GM18511 (cell line): Measurements from ENCODE around the gene TJP2.

Experiments used
- ATAC-seq: cut with Tn5 transposase; IDR thresholded peaks from one replicate; pipeline ENCODE4 v1.9.1; 2021; ENCODE audit warnings: mild to moderate bottlenecking, moderate library complexity; ENCODE audit not compliant: unreplicated experiment

TJP2 gene

DNA sequence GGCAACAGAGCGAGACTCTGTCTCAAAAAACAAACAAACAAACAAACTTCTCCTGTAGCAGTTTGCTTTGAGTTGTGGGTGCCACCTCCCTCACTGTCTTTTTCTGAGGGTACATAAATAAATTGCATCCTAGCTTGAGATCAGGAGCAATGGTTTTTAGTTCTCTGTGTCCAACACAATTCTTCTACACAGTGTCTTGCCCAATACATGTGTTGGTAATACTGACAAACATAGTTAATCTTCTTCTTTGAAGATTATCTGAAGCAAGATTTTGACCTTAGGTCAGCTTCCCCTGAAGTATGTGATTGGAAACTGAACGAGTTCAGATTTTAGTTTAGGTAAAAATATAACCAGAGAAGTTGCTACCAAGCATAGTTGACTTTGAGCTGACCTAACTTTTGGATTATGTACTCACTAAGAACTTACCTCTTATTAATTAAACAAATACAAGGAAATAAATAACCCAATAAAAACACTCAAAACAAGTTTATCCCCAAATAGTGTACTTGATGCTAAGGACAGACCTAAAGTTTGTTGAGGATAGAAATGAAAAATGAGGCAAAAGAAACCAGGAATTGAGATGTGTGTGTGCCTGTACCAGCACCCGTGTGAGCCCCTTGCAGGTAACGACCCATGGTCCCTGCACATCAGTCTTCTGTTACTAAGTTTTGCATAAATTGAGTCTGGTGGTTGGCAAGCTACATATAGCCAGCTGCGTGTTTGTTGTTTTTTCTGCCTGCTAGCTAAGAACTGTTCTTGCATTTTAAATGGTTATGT, 16.2 kb downstream of the TJP2 start:
- ATAC-seq: peak; percentile 79

DNA sequence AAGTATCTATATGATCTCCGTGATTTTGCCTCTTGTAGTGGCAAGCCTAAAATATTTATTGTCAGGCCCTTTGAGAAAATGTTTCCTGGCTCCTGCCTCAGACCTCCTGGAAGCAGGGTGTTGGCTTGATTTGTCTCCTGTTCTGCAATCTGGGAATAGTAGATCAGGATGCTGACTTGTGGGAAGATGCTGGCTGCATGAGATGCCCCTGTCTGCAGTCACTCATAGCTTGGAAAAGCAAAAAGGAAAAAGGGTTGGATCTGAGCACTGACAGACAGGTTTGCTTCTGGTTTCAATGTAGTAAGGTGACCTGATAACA, 16.7 kb downstream of the TJP2 start:
- ATAC-seq: no peak

DNA sequence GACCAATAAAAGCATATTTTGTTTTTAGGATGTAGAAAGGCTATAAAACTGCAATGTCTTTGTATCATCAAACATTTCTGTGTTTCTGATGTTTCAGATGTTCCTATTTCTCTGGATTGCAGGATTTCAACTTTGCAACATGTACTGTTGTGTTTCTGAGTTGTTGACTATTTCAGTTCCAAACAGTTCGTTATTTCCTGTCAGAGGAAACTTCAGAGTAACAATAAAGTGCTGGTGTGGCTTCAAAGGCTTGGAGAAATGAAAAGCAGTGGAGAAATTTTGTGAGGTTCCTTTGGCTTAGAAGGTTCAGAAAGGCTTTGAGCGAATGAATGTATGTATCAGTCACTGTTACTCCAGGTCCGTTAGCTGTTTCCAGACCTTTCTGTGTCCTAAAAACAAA, 17.2 kb downstream of the TJP2 start:
- ATAC-seq: no peak

GRCh38 chr9:69192214-69192613, 18.1 kb downstream of the TJP2 start:
- no peak for ATAC-seq

- no peak for ATAC-seq
Observed at GRCh38 chr9:69193685-69194032, 19.6 kb downstream of the TJP2 start.

DNA sequence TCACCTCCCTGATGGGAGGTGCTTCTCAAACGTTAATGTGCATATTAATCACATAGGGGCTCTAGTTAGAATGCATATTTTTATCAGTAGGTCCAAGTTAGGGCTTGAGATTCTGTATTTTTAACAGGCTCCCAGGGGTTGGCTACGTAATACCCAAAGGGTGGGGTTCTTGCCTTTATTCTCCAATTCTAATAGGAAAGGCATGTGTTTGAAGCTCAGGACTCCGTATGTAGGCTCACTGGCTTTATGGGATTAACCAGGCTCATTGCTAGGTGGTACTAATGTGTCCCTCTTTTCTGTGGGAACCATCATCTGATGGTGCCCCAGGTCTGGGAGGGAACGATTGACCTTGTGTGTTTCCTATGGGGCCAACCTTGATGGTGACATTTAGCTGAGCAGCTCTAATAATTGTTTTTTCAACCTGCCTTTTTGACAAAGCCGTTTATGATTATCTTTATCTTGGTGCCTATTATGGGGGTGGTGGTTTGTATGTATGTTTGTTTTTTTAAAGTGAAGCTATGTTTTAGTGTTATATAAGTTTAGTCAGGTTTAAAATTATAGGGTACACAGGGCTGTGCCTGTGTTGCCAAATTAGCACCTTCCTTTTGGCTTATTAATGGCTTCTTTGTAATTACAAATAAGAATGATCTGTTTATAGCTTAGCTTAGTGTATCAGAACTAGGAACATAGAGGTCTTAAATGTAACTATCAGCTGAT, 20.8 kb downstream of the TJP2 start:
- ATAC-seq: no peak

GRCh38 chr9:69195668-69196067, 21.6 kb downstream of the TJP2 start:
- ATAC-seq: no peak

DNA sequence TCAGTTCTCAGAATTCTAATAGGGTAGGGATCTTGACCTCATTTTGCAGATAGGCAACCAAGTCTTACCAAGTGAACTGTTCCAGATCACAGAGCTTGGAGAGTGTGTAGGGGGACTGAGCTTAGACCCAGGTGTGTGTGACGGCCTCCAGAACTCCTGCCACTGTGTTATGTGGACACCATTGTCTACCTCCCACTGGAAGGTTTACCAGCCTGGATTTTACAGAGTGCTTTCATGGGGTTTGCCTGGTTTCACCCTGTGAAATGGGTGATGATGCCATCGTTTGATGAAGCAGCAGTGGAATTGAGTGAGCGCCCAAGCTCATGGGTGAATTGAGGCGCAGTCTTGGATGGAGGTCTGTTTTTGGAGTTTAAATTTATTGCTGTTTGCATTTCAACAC, 23.6 kb downstream of the TJP2 start:
- no peak for ATAC-seq

- ATAC-seq: no peak
Observed at GRCh38 chr9:69198521-69199220, 24.6 kb downstream of the TJP2 start.

DNA sequence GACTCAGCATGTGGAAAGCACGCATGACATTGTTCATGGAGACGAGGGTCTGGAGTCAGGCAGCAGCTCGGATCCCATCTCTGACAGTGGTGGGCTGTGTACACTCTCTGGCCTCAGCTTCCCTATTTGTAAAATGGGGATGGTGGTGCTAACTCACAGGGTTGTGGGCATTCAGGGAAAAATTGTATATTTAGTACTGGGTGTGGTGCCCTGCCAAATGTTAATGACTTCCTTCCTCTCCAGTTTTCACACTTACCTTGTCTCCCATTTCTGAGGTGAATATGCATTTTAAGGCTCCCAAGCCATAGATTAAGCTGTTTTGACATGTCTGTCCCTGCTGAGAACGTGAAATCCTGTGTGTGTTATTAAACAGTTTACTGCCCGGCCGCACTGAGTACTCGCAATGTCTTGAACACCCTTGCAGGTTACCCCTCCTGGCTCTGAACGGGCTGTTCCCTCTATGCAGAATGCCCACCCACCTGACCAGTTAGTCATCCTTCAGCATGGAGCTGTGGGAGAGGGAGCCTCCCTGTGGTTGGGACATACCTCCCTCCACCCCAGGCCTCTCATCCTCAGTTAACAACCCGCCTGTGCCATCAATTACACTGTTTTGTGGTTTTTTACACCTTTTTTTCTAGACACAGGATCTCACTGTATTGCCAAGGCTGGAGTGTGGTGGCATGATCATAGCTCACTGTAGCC, 25.8 kb downstream of the TJP2 start:
- no peak for ATAC-seq

GRCh38 chr9:69202556-69202955, 28.5 kb downstream of the TJP2 start:
- no peak for ATAC-seq

DNA sequence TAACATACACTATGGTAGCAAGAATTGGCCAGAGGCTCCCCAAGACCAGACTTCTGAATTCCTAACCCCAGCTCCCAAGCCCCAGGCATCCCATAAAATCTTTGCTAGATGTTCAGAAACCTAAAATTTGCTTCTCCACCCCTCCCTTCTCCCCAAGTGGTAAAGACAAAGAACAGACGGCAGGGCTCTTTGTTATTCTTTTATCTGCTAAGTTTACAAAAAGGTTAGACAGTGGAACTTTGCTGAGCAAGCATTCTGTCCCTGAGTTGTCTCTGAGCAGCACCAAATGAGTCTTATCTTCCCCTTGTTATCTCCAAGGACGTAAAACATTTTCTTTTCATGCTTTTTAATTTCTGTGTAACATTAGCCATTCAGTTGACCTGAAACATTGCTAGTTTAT, 30.2 kb downstream of the TJP2 start:
- ATAC-seq: no peak

DNA sequence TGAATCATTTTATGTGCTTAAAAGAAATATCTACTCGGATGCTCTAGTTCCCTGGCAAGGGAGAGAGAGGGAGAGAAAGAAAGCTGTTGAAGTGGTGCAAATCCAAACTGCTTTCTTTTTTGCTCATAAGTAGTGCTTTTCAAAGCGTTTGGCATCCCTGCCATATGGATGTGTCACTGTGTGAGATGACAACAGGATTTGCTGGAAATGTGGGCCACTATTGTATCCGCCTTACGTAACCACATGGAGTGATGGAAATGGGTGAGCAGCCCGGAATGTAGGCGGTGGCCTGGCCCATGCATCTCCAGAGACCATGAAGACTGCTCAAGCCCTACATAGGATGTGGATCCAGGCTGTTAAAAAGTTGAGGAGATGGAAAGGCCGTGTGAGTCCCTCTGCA, 30.8 kb downstream of the TJP2 start:
- no peak for ATAC-seq

GRCh38 chr9:69206047-69206446, 32.0 kb downstream of the TJP2 start:
- ATAC-seq: no peak

DNA sequence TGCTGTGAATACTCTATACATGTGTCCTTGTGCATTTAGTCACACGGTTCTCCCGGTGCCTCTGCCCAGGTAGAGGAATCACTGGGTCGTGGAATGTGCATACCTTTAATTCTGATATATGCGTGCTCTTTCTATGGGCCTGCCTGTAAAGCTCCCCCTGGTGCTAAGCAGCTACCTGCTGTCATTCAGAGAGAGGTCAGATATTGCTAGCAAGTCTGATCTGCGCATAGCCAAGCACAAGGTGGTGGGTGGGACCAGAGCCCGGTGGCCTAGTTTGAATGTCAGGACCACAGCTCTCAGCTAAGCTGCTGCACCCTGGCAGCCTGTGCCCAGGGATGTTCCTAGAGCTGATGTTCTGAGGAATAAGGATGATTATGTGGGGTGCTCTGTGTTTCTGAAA, 33.4 kb downstream of the TJP2 start:
- no peak for ATAC-seq

DNA sequence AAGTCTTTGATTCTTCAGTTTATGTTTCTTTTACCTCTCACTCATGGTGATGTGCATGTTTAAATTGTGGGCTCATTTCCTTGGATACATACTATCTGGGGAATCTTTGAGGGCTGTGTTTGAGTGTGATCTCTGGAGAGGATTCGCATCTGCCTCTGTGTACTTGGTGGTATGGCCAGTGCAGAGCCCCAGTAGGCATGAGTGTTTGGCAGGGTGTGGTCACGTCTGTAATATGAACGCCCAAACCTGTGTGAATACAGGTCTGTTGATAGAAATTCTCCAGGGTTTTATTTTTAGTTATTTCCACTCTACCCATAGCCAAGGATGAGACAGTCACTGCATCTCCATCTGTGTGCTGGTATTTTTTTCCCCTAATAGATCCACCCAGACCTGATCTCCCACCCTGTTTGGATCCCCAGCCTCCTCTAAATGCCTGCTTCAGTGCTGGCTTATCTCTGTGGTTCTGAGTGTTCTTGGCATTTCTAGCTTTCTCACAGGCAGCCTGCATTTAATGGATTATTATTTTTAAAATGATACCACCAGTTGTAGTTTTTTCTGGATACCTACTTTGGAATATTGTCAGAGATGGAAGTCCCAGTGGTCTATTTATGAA, 37.5 kb downstream of the TJP2 start:
- ATAC-seq: no peak

- ATAC-seq: no peak
Observed at GRCh38 chr9:69213647-69214046, 39.6 kb downstream of the TJP2 start.

DNA sequence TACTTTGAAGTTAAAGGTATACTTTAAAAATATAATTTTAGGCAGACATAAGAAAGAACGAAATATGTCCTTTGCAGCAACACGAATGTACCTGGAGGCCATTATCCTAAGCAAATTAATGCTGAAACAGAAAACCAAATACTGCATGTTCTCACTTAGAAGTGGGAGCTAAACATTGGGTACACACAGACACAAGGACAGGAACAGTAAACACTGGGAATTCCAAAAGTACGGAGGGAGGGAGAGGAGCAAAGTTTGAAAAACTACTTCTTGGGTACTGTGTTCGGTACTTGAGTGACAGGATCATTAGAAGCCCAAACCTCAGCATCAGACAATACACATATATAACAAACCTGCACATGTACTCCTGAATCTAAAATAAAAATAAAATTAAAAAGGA, 40.9 kb downstream of the TJP2 start:
- no peak for ATAC-seq

DNA sequence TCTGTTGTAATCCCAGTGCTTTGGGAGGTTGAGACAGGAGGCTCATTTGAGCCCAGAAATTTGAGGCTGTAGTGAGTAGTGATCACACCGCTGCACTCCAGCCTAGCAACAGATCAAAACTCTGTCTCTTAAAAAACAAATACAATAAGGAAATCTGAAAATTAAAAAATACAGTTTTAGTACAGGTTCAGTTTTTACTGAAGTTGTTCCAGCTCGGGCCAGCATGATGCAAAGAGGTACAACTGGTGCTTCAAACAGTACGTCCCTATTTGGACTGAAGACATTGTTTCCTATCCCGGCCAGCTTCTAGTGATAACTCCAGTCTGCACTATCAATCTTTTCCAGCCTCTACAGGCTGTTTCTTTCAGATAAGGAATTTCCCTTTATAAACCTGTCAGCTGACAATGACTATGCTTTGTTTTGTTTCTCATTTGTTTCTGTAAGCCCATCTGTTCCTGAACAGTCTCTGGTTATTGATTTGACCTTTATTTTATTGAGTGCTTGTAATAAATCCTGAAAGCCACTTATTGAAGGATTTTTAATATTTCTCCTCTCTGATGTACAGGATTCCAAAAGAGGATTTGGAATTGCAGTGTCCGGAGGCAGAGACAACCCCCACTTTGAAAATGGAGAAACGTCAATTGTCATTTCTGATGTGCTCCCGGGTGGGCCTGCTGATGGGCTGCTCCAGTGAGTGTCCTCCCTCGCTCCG, 41.9 kb downstream of the TJP2 start:
- no peak for ATAC-seq

GRCh38 chr9:69218166-69218565, 44.1 kb downstream of the TJP2 start:
- no peak for ATAC-seq

GRCh38 chr9:69221036-69221435, 47.0 kb downstream of the TJP2 start:
- no peak for ATAC-seq
